SK-N-SH (cell line): ENCODE measurements around the gene SIRPD. TPM values are rescaled to one million over a fixed set of nuclear protein-coding genes. Genes with fewer than 3 reads are reported as not detected.
"Not testable (repeated sequence)": the region's sequence is repeated elsewhere in the genome, so short reads cannot be mapped to it uniquely, and the experiment has no call there.

Experiments used
- CTCF ChIA-PET: fragments of 300-600, 350-600 bp; formaldehyde crosslinking; extraction: SDS; loops from one replicate; lab custom pipeline; 2021; lab: Yijun Ruan, JAX
- POLR2A ChIA-PET: fragments of 350-600 bp; sonication (Branson Sonifier 250); formaldehyde crosslinking; extraction: SDS; loops from one replicate; lab custom pipeline; 2020; ENCODE audit warnings: antibody characterized with exemption, inconsistent platforms; lab: Yijun Ruan, JAX
- DNase-seq: peaks from one replicate; pipeline ENCODE4 v3.0.0; 2012
- H2AFZ ChIP-seq: fragments of 200-600 bp; sonication (generic); 2 replicates; pipeline ENCODE4 v1.8.1; 2016; ENCODE audit warnings: antibody characterized with exemption, mild to moderate bottlenecking, low read depth
- H3F3A ChIP-seq: fragments of 200-600 bp; sonication (generic); replicated peaks from 2 replicates; pipeline ENCODE3; 2016; ENCODE audit warnings: antibody characterized with exemption, mild to moderate bottlenecking; ENCODE audit not compliant: insufficient read depth
- H3K27ac ChIP-seq, 2 experiments: fragments of 200-500 bp in 1 of 2; fragments of 200-600 bp in 1 of 2; sonication (Bioruptor generic) in 1 of 2; sonication (generic), shearing (Covaris generic) in 1 of 2; 2 replicates each; pipeline versions ENCODE4 v1.5.1 to v1.6.1; 2014 to 2016; ENCODE audit warnings: low read depth in 2 of 2, inconsistent platforms in 1 of 2, low read length in 1 of 2, mild to moderate bottlenecking in 1 of 2, mixed read lengths in 1 of 2
- H3K27me3 ChIP-seq: fragments of 200-600 bp; sonication (generic), shearing (Covaris generic); 2 replicates; pipeline ENCODE4 v1.6.1; 2016; ENCODE audit warnings: mixed run types; ENCODE audit not compliant: insufficient read depth
- H3K36me3 ChIP-seq, 2 experiments: fragments of 200-500 bp in 1 of 2; fragments of 200-600 bp in 1 of 2; sonication (Bioruptor generic) in 1 of 2; sonication (generic) in 1 of 2; replicated peaks in 1 of 2; 2 replicates each; pipeline versions ENCODE3 to v1.5.1; 2014 to 2016; ENCODE audit warnings: low read length in 1 of 2, mild to moderate bottlenecking in 1 of 2; ENCODE audit not compliant: insufficient read depth in 2 of 2, control insufficient read depth in 1 of 2
- H3K4me1 ChIP-seq, 2 experiments: fragments of 200-500 bp in 1 of 2; fragments of 200-600 bp in 1 of 2; sonication (Bioruptor generic) in 1 of 2; sonication (generic), shearing (Covaris generic) in 1 of 2; 2 replicates each; pipeline versions ENCODE4 v1.5.1 to v1.6.1; 2014 to 2016; ENCODE audit warnings: low read depth in 1 of 2, low read length in 1 of 2, mixed run types in 1 of 2; ENCODE audit not compliant: insufficient read depth in 2 of 2, control insufficient read depth in 1 of 2
- H3K4me2 ChIP-seq: fragments of 200-600 bp; sonication (generic), shearing (Covaris generic); 2 replicates; pipeline ENCODE4 v1.6.1; 2017; ENCODE audit warnings: mixed run types
- H3K4me3 ChIP-seq, 2 experiments: fragments of 200-500 bp in 1 of 2; fragments of 200-600 bp in 1 of 2; sonication (Bioruptor generic) in 1 of 2; sonication (generic), shearing (Covaris generic) in 1 of 2; 2 replicates each; pipeline versions ENCODE4 v1.5.1 to v1.8.1; 2014 to 2016; ENCODE audit warnings: low read depth in 2 of 2, inconsistent platforms in 1 of 2, low read length in 1 of 2, mild to moderate bottlenecking in 1 of 2, mixed read lengths in 1 of 2, moderate library complexity in 1 of 2
- H3K79me2 ChIP-seq: fragments of 200-600 bp; sonication (generic); 2 replicates; pipeline ENCODE4 v1.8.1; 2017; ENCODE audit warnings: mild to moderate bottlenecking; ENCODE audit not compliant: insufficient read depth
- H3K9ac ChIP-seq: fragments of 200-600 bp; sonication (generic); 2 replicates; pipeline ENCODE4 v1.6.1; 2017; ENCODE audit warnings: mixed run types
- H3K9me2 ChIP-seq: fragments of 200-600 bp; sonication (generic); 2 replicates; pipeline ENCODE4 v1.6.1; 2017; ENCODE audit warnings: mixed run types
- H3K9me3 ChIP-seq: fragments of 200-600 bp; sonication (generic); 2 replicates; pipeline ENCODE4 v1.6.1; 2017; ENCODE audit warnings: mixed run types, mild to moderate bottlenecking, moderate library complexity
- H4K20me1 ChIP-seq: fragments of 200-600 bp; sonication (generic); 2 replicates; pipeline ENCODE4 v1.6.1; 2017; ENCODE audit warnings: mild to moderate bottlenecking, mixed run types; ENCODE audit not compliant: insufficient read depth
- ELF1 ChIP-seq: IDR thresholded peaks from 2 replicates; pipeline ENCODE4 v1.4.0; 2012
- GABPA ChIP-seq: IDR thresholded peaks from 2 replicates; pipeline ENCODE4 v1.4.0; 2012; ENCODE audit warnings: low read depth, mild to moderate bottlenecking
- JUND ChIP-seq: IDR thresholded peaks from 2 replicates; pipeline ENCODE4 v1.4.0; 2012
- POLR2AphosphoS5 ChIP-seq: IDR thresholded peaks from 2 replicates; pipeline ENCODE4 v1.6.1; 2012; ENCODE audit warnings: low read depth, low read length
- RFX5 ChIP-seq: IDR thresholded peaks from 2 replicates; pipeline ENCODE4 v1.6.1; 2012; ENCODE audit warnings: mild to moderate bottlenecking, improper control_type of control experiment, low read length
- SIN3A ChIP-seq: IDR thresholded peaks from 2 replicates; pipeline ENCODE4 v1.6.1; 2012; ENCODE audit warnings: low read depth, mild to moderate bottlenecking, low read length, moderate library complexity, borderline replicate concordance
- TEAD4 ChIP-seq: IDR thresholded peaks from 2 replicates; pipeline ENCODE4 v1.4.0; 2012; ENCODE audit warnings: mild to moderate bottlenecking, borderline replicate concordance; ENCODE audit not compliant: insufficient read depth
- YY1 ChIP-seq: IDR thresholded peaks from 2 replicates; pipeline ENCODE4 v1.4.0; 2012; ENCODE audit warnings: low read depth, mild to moderate bottlenecking
- WGBS: methylation state at CpG from one replicate; pipeline ENCODE4 v1.1.6; 2017; ENCODE audit warnings: low lambda C conversion rate; 5-methylcytosine and 5-hydroxymethylcytosine counted together
- polyA plus RNA-seq, 3 experiments: library from polyadenylated mRNA; depleted of rRNA; stranded (reverse); fragments of >200 nt; gene quantifications; 2 replicates each; pipeline ENCODE4 v1.2.3, GENCODE V29; 2012
- TF ChIP-seq, protein P1 (sequence below): IDR thresholded peaks from 2 replicates; pipeline ENCODE4 v1.4.0; 2012; ENCODE audit warnings: low read depth, borderline replicate concordance
- TF ChIP-seq, protein P2 (sequence below): IDR thresholded peaks from 2 replicates; pipeline ENCODE4 v1.4.0; 2012; ENCODE audit warnings: low read depth
- TF ChIP-seq, protein P3 (sequence below): fragments of 150-350 bp; IDR thresholded peaks from 2 replicates; pipeline ENCODE4 v1.6.1; 2017; ENCODE audit warnings: antibody characterized with exemption, low read length, low read depth, borderline replicate concordance

Gene SIRPD
- polyA plus RNA-seq, 1 of the 3 experiments (the other 2 are of a cell fraction) = not detected

DNA sequence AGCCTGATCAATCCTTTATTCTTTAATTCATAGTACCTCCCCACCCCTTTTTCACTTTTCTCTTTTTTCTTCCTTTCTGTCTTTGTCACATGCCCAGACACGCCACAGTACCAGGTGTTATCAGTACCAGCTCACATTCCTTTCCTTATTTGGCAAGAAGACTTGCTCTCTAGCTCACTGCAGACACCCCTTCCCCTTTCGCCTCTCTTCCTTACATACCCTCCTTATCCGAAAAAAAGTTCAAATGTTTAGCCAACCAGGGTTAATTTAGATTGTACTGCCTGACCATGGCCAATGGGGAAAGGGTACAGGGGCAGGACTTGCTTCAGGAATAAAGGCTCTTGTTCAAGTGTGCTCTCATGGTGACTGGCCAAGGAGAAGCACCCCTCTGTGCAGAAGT is 57.0 kb downstream of the SIRPD start (continued):
- TF ChIP-seq, protein P1, sequence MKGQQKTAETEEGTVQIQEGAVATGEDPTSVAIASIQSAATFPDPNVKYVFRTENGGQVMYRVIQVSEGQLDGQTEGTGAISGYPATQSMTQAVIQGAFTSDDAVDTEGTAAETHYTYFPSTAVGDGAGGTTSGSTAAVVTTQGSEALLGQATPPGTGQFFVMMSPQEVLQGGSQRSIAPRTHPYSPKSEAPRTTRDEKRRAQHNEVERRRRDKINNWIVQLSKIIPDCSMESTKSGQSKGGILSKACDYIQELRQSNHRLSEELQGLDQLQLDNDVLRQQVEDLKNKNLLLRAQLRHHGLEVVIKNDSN = no peak
- TF ChIP-seq GABPA (no peak), SIN3A (no peak)

DNA sequence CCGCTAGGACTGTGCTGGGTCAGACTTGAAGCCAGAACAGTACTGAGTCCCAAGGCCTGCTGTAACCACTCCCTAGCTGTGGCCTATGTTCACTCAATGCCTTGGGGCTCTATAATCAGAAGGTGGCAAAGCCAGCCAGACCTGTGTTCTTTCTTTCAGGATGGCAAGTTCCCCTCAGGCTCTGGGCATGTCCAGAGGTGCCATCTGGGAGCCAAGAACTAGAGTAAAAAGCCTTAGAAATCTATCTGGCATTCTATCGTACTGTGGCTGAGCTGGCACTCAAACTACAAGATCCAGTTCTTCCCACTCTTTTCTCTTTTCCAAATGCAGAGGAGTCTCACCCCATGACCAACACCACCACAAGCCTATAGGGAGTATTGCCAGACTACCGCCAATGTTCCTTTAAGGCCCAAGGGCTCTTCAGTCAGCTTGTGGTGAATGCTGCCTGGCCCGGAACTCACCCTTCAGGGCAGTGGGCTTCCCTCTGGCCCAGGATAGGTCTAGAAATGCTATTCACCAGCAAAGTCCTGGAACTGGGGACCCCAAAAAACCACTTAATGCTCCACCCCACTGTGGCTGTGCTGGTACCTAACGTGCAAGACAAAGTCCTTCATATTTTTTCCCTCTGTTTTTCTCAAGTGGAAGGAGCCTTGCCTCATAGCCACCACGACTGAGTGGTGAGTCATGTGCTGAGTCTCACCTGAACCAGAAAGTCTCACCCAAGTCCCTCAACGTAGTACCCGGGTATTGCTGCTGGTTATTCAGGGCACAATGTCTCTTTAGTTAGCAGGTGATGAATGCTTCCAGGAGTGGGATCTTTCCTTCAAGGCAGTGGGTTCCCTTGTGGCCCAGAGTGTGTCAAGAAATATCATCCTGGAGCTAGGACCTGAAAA is 57.7 kb downstream of the SIRPD start:
- Histone ChIP-seq H3K9ac (no peak overlapping the region), H3K4me1 (no peaks in the 10 kb centered on the region; a peak in 1 of 4 replicates), H3F3A (no peaks in the 10 kb centered on the region), H3K79me2 (no peaks in the 10 kb centered on the region), H3K36me3 (no peaks in the 10 kb centered on the region)
- POLR2A ChIA-PET = no interaction called here
- WGBS = 34% methylated on average over 8 of the region's 8 CpGs
- no peak for TF ChIP-seq YY1
- no peak for TF ChIP-seq ELF1
- TF ChIP-seq JUND = no peak
- TF ChIP-seq, protein P2, sequence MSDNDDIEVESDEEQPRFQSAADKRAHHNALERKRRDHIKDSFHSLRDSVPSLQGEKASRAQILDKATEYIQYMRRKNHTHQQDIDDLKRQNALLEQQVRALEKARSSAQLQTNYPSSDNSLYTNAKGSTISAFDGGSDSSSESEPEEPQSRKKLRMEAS = no peak
- no peak for TF ChIP-seq POLR2AphosphoS5
- no peak for TF ChIP-seq TEAD4
- TF ChIP-seq RFX5 = no peak
- TF ChIP-seq, protein P3, sequence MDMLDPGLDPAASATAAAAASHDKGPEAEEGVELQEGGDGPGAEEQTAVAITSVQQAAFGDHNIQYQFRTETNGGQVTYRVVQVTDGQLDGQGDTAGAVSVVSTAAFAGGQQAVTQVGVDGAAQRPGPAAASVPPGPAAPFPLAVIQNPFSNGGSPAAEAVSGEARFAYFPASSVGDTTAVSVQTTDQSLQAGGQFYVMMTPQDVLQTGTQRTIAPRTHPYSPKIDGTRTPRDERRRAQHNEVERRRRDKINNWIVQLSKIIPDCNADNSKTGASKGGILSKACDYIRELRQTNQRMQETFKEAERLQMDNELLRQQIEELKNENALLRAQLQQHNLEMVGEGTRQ = no peak
- TF ChIP-seq, all 33 proteins: peak for 0
- H3K27ac ChIP-seq = no peak overlapping the region
- no peak overlapping the region for H2AFZ ChIP-seq
- no peaks in the 10 kb centered on the region for H3K9me2 ChIP-seq
- H3K9me3 ChIP-seq = no peaks in the 10 kb centered on the region
- no peaks in the 10 kb centered on the region for H4K20me1 ChIP-seq
- CTCF ChIA-PET = interaction anchor here (1.4 to 3.0 kb wide), 2 partner anchors 9 to 33 kb away, joined by 7 to 15 read pairs; partner anchors contain the start of gene NSFL1C
- no peak overlapping the region for H3K4me3 ChIP-seq
- H3K4me2 ChIP-seq = no peak overlapping the region
- no peak for DNase-seq
- peaks cover 13% of the 10 kb centered on the region; the same call in 1 of the 2 replicates for H3K27me3 ChIP-seq

DNA sequence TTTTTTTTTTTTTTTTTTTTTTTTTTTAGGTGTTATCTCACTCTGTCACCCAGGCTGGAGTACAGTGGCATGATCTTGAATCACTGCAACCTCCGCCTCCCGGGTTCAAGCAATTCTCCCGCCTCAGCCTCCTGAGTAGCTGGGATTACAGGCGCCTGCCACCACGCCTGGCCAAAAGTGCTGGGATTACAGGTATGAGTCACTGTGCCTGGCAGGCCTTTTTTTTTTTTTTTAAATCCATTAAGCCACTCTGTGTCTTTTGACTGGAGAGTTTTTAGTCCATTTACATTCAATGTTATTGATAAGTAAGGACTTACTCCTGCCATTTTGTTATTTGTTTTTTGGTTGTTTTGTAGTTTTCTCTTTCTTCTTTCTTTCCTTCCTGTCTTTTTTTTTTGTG is 60.1 kb downstream of the SIRPD start:
- H3K9ac ChIP-seq, H3K36me3 ChIP-seq, H3K9me3 ChIP-seq, H3F3A ChIP-seq, DNase-seq, H3K9me2 ChIP-seq, H3K4me3 ChIP-seq, H3K27ac ChIP-seq, H3K4me2 ChIP-seq, H3K79me2 ChIP-seq, H4K20me1 ChIP-seq, POLR2A ChIA-PET, H3K4me1 ChIP-seq, H2AFZ ChIP-seq: not testable (repeated sequence)
- CTCF ChIA-PET = interaction anchor here (0.6 kb wide), 2 partner anchors 53 to 182 kb away, joined by 3 read pairs; no protein-coding TSS in a partner anchor
- 55% methylated on average over 5 of the region's 5 CpGs for WGBS
- peaks cover 19% of the 10 kb centered on the region; the same call in 1 of the 2 replicates for H3K27me3 ChIP-seq
